Hepatic stellate cell (primary cell): ENCODE results near the gene NDE1.
A peak's percentile ranks its signal among the peaks of the same experiment; 100 is the strongest.
"Not testable (repeated sequence)": the region's sequence is repeated elsewhere in the genome, so short reads cannot be mapped to it uniquely, and the experiment has no call there.

Experiments used
- DNase-seq: peaks from one replicate; pipeline ENCODE4 v3.0.0; 2011; ENCODE audit warnings: low spot score

Gene NDE1

DNA sequence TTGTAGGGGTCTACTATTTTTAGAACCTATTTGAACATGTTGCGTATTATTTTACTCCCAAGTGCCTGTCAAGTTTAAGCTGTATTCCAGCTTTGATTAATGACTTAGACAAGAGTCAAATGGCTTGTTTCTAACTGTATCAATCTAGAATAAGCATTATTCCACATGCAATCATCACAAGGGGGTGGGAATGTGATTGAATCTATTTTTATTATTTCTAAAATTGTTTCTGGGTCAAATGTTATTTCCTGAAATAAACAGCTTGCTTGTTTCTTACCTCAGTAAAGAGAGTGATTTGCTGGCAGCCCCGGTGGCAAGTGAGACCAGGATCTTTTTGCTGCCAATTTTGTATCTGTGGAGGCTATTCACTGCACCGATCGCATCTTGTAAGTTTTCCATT is 28.6 kb upstream of the NDE1 start:
- DNase-seq, result no peak

DNA sequence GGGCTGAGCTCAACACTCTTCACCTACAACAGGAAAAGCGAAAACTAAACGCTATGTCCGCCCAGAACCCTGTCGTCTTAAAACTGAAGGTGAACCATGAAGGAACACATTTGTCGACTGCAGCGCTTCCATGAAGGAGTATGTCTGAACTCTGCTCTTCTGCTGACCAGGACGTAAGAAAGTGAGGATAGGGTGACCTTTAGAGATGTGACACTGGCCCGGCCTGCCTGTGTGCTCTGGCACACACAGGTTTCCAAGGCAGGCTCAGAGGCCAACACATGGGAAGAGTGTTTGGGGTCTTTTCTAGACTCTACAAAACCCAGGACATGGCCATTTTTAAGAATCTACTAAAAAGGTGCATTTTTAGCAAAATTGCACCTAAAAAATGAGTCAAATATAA is 28.2 kb upstream of the NDE1 start:
- no peak for DNase-seq

DNA sequence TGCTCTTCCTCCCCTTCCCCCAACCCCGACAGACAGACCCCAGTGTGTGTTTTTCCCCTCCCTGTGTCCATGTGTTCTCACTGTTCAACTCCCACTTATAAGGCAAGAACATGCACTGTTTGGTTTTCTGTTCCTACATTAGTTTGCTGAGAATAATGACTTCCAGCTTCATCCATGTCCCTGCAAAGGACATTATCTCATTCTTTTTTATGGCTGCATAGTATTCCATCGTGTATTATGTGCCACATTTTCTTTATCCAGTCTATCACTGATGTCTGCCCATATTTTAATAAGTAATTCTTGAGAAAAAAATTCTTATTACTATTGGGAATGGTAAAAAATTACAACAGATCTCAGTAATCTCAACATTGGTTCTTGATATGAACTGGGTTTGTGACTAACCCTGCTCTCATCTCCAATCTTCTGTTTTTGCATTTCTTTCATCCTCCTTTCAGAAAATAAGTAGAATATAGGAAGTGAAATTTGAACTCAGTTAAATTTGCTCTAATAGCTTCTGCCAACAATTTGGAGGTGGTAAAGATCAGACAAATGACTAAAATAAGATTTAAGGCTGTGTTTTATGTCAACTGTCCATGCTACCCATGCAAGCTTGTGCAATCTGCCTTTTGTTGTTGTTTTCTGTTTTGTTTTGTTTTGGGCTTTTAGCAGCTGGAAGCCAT is 18.2 kb upstream of the NDE1 start:
- DNase-seq, result no peak

DNA sequence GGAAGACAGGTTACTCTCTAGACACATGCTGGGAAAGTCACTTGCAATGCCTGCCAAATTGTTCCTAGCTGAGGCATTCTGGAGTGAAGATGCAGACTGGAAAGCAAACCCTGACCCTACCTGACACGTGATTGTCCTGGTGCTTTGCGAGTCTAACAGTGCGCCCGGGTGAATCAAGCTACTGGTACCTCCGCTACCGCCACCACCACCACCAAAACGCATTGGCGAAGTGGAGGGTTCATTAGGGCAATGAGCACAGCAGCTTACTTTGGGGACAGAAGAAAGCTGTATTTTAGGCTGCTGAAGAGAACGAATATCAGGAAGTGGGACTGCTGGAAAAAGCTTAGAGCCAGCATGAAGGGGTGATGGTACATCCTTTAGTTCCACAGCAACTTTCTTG is 14.1 kb upstream of the NDE1 start:
- no peak for DNase-seq

DNA sequence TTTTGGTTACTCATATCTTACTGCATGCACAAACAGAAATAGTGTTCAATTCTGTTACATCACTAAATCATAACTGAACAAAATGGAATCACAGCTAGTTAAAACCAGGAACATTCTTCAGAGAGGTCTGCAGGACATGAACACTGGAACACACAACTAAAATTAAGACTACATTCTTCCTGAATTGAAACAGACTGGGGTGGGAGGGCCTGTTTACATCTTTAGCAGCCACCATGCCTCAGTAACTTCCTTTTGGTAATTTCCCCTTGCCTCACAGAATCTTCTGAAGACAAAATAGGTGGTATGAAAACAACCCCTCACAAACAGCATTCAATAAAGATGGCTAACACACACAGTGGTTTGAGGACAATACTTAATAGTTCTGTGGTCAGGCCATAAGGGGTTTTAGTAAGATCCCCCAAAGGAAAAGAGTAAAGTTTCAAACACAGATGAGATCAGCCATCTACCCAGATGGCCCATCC is 13.6 kb upstream of the NDE1 start:
- no peak for DNase-seq

DNA sequence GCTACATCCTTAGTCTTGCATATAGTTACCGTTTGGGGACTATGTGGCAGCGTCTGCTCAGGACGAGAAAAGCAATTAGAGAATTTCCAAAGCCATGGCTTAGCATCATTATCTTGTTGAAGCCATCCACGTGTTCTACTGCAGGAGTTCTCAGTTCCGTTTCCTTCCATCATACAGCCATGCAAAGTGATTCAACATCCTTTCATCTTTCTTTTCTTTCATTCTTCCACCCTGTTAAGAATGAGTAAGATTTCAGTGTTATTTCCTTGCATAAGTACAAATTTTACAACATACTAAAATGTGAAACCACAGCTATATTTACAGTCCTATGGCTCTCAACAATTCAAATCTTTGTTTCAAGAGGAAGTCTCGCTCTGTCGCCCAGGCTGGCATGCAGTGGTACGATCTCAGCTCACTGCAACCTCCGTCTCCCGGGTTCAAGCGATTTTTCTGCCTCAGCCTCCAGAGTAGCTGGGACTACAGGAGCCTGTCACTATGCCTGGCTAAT is 10.9 kb upstream of the NDE1 start:
- DNase-seq, result no peak

DNA sequence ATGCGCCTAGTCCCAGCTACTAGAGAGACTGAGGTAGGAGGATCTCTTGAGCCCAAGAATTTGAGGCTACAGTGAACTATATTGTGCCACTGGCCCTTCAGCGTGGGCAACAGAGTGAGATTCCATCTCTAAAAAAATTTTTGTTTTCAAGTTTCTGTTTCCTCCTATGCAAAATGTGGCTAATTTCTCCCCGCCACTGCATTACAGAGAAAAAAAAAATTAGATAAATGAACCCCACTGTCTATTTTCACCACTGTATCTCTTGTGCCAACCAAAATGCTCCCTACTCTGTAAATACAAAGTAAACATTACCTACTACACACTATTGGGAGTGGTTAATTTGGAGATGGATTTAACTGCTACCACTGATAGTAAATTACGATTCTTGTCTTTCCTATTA is 9.1 kb upstream of the NDE1 start:
- no peak for DNase-seq

DNA sequence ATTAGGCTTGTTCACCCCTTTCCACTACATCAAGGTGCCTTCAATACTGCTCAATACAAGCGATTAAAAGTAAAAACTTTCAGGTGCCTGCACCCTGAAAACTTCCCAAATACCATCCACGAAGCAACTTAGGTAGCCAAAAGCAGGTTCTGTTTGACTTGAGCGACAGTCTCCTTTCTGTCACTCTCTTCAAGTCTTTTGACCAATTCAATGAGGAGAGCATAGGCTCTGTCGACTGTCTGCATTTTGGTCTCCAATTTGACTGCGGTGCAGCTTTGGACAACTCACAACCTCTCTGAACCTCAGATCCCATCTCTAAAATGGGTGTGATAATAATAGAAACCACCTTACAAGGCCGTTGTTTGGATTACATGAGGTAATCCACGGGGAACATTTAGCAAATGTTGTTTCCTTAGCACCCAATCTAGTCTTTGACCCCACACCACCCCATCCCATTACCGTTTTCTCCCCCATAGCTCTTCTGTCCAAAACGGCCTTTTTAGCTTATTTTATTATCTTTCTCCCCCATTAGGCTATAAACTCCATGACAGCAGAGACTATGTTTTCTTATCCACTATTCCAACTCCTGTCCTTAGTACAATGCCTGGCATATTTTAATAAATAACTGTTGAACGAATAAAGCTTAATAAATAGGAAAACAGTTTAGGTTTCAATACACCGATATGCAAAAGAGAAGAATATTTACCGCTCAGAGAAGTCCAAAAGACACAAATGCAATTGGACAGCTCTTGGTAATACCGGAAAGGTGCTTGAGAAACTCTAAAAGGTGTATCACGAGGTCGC is 8.1 kb upstream of the NDE1 start:
- no peak for DNase-seq

DNA sequence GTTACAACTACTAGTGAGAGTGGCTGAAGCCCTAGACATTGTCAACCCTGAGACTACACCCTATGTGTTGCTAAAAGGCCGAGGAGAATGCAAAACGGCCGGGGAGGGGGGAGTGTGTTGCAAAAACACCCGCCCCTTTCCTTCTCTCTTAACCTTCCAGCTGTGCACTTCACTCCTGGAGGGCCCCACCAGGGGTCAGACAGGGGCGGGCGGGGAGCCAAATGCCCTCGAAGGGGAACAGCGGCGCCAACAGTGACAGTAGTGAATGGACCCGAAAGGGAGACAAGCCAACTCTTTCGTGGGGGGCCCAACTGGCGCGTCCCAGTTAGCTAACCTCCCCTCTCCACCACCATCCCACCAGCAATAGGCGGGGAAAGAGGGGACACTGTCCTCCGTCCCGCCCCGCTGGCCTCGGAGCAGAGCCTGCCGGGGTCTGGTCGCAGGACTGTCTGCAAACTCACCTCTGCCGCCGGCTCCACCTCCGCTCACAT is 7.4 kb upstream of the NDE1 start:
- no peak for DNase-seq

DNA sequence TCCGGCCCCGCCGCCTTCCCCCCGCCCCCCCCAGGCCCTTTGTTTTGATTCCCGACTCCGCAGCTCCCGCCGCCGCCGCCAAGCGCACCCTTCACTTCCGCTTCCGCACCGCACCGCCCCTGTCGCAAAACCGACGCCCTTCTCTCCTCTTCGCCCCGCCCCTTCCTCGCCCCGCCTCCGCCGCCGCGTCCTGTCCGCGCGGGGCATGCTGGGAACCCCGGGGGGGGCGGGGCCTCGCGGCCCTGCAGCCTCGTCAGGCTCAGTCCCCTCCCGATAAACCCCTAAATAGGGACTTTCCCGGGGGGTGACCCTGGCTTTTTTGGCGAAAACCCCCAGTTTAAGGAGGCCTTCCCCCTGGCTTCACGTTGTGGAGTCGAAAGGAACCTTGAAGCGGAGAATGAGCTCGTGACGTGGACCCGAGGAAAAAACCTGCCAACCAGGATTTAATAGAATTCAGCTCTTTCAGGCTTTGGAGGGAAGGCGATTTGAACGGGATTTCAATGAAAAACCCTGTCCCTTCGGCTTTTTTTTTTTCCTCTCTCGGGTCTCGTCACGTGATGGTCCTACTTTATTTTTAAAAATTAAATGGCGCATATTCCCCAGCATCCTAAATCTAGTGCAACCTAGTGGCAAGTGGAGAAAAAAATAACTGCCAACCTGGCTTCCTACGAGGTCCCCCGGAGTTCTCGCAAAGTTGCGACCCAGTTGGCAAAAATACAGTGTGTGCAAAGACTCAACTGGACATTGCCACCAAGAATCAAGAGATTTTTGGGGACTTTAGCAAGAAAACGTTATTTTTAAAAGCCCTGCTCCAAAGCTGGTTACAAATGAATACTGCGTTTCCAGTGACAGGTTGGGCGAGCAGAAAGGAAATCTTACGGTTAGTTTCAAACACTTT is 6.7 kb upstream of the NDE1 start, which contains the start of gene MARF1:
MARF1 (minus strand) TSS at position 107 of the 898 bp plus-strand sequence. CDS start 3,921 bp downstream, outside the sequence.
- peak; percentile 77 for DNase-seq

DNA sequence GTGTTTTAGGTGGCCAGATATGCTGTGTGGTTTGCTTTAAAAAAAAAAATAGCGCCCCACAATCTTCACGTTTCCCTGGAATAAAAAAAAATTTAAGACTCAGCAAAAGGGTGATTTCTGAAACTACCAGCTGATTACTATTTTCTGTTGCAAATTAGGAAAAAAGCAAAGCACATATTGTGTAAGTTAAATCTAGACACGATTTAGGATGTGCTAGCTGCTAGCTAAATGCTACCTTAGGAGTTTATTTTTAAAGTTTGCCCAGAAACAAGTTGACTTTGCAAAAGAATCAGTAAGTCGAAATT is 6.1 kb upstream of the NDE1 start:
- DNase-seq, result no peak

DNA sequence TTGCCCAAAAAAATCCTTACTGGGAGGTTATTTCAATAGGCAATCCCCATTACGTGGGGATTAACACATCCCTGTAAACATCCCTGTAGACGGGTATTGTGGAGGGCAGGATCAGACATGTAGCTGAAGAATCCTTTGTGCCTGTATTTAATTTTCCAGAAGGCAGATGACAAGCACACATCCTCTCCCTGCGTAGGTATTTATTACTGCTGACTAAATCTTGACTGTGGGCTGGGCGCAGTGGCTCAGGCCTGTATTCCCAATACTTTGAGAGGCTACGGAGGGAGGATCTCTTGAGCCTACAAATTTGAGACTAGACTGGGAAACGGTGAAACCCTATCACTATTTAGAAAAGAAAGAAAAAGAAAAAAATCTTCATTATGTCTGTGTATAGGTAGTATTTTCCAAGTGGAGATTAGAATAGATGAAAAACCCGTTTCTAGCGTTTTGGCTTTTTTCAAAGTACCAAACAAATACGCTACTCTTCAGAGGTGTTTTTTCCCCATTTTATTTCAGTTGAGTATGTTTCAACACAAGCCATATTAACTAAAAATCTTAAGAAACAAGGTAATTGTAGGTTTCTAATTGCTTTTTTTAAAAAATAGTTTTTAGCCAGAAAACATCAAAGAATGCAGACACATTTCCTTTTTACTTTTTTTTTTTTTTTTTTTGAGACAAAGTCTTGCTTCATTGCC is 5.6 kb upstream of the NDE1 start:
- DNase-seq, result no peak

DNA sequence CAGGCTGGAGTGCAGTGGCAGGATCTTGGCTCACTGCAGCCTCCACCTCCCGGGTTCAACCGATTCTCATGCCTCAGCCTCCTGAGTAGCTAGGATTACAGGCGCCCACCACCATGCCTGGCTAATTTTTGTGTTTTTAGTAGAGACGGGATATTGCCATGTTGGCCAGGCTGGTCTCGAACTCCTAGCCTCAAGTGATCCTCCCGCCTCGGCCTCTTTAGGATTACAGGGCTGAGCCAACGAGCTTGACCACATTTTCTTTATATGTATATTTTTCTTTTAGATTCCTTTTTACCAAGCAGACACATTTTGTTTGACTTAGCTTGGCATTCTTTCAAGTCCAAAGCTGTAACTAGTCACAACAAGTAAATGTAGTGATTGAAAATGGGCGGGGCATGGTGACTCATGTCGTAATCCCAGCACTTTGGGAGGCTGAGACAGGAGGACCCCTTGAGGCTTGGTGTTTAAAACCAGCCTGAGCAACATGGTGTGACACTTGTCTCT is 5.0 kb upstream of the NDE1 start:
- DNase-seq, result peak; percentile 40

DNA sequence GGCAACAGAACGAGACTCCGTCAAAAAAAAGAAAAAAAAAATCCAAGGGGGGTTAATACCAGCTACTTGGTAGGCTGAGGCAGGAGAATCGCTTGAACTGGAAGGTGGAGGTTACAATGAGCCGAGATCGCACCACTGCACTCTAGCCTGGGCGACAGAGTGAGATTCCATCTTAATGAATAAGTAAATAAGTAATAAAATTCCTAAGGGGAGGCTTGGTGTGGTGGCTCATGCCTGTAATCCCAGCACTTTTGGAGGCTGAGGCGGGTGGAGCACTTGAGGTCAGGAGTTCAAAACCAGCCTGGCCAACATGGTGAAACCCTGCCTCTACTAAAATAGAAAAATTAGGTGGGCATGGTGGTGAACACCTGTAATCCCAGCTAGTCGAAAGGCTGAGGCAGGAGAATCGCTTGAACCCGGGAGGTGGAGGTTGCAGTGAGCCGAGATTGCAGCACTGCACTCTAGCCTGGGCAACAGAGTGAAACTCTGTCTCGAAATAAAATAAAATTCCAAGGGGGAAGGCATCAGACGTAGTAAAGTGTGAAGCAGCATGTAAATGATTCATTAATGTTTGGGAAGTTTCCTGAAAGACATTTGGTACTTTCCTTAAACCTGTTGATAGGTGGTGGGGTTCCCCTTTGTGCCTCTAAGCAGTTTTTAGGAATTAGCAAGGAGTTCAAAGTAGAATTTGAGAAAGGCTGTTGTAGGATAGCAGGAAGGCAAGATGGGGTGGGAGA is 3.3 kb upstream of the NDE1 start:
- not testable (repeated sequence) for DNase-seq

DNA sequence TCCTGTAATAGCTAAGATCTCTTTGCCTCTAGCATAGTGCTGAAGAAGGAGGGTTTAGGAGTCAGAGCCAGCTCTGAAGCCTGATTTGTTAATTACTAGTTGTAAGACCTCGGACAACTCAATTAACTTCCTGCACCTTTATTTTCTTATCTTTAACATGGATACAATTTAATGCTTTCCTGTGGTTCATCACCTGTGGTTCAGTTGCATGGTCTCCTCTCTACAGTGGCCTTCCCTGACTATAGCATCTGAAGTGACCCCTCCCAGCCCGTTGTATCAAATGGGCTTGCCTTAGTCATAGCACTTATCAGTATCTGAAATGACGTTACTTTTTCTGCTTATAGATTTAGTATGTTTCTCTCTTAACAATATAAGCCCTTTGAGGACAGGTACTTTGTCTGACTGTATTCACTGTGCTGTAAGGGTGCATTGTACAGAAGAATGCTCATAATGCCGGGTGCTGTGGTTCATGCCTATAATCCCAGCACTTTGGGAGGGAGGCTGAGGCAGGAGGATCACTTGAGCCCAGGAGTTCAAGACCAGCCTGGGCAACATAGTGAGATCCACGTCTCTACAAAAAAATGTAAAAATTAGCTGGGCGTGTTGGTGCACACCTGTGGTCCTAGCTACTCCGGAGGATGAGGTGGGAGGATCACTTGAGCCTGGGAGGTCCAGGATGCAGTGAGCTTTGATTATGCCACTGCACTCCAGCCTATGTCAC is 2.6 kb upstream of the NDE1 start:
- no peak for DNase-seq

DNA sequence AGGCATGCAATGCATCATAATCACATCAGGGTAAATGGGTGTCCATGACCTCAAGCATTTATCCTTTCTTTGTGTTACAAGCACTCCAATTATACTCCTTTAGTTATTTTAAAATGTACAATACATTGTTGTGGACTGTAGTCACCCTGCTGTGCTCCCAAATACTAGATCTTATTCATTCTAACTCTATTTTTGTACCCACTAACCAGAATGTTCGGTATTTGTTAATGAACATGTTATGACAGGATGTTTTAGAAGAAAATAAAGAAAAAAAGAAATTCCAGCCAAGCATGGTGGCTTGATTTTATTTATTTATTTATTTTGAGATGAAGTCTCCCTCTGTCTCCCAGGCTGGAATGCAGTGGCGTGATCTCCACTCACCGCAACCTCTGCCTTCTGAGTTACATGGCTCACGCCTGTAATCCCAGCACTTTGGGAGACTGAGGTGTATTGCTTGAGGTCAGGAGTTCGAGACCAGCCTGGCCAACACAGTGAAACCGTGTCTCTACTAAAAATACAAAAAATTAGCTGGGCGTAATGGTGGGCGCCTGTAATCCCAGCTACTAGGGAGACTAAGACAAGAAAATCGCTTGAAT is 1.8 kb upstream of the NDE1 start:
- no peak for DNase-seq

DNA sequence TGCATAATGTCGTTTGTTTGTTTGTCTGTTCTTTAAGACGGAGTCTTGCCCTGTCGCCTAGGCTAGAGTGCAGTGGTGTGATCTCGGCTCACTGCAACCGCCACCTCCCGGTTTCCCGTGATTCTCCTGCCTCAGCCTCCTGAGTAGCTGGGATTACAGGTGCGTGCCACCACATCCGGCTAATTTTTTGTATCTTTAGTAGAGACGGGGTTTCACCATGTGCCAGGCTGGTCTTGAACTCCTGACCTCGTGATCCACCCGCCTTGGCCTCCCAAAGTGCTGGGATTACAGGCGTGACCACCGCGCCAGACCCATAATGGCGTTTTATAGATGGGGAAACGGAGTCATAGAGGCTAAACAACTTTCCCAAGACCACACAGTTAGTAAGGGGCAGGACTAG is 734 bp upstream of the NDE1 start:
- DNase-seq, result not testable (repeated sequence)

DNA sequence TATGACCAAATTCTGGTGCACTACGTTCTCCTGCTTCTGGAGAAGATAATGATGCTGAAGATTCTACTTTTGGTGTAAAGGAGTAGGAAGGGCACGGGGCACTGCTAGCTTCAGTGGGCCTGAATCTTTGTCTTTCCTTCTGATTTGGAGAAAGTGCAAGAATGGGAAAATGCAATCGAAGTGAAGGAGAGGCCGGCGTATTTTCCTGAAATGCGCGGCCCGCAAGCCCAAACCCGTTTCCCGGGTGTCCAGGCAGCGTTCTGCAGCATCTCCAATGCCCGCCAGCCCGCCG is 372 bp upstream of the NDE1 start:
- DNase-seq, result no peak

DNA sequence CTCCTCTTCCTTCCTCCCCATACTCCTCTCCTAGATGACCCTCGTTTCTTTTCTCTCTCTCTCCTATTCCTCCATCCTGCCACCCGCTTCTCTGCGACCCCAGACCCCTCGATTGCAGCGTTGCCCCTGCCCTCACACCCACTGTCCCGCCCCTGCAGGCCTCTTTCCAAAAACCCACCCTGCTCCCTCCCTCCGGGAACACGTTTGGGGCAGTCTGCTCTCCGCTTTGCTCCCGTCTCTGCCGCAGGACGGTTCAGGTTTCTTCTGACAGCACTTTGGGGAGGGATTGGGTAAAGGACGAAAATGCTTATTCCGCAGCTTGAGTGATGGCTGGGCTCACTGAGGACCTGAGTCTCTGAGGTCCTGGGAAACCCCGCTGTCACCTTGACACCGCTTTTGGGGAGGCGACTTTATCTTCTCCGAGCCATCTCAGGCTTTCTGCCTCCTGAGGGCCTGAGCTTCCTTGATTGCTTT is 690 bp downstream of the NDE1 start:
- peak; percentile 25 for DNase-seq
